T47D (cell line): ENCODE data around the gene NHERF2.

Experiments used
- DNase-seq, 2 experiments: peaks; one replicate each; pipeline versions ENCODE4 v3.0.0 to v3.0.0-alpha.2; 2011 to 2012; ENCODE audit warnings: low read depth in 1 of 2, low spot score in 1 of 2
- JUND ChIP-seq: IDR thresholded peaks from 2 replicates; pipeline ENCODE4 v1.6.1; 2012; ENCODE audit warnings: low read depth
- in situ Hi-C: cut with HindIII; loops from 2 replicates; pipeline ENCODE4 v1.10.0; 2016; ENCODE audit warnings: low sequenced_read_pairs, low pct_unique_long_range_greater_than_20kb

The NHERF2 gene

GRCh38 chr16:2060346-2060745, 33.6 kb downstream of the NHERF2 start:
- no peak for DNase-seq
- no peak for TF ChIP-seq JUND
- in situ Hi-C loops: no loop called here

- no peak for TF ChIP-seq JUND
- no peak for DNase-seq
- in situ Hi-C loops: no loop called here
Measured at GRCh38 chr16:2061023-2061422, 34.3 kb downstream of the NHERF2 start.

- no peak for DNase-seq
- in situ Hi-C loops: no loop called here
- TF ChIP-seq JUND: no peak
Measured at GRCh38 chr16:2061526-2061925, 34.8 kb downstream of the NHERF2 start.

GRCh38 chr16:2062801-2063200, 36.1 kb downstream of the NHERF2 start:
- no peak for TF ChIP-seq JUND
- in situ Hi-C loops: no loop called here

GRCh38 chr16:2063861-2064260, 37.2 kb downstream of the NHERF2 start:
- TF ChIP-seq JUND: no peak
- in situ Hi-C loops: no loop called here
- DNase-seq: no peak

More at GRCh38 chr16:2062801-2063200, 36.1 kb downstream of the NHERF2 start:
- DNase-seq: no peak

GRCh38 chr16:2064368-2064945, 37.8 kb downstream of the NHERF2 start:
- DNase-seq: no peak
- no peak for TF ChIP-seq JUND
- in situ Hi-C loops: no loop called here

- no peak for DNase-seq
- no peak for TF ChIP-seq JUND
- in situ Hi-C loops: no loop called here
Measured at GRCh38 chr16:2066139-2066538, 39.4 kb downstream of the NHERF2 start.

- in situ Hi-C loops: no loop called here
- DNase-seq: no peak
- TF ChIP-seq JUND: no peak
Measured at GRCh38 chr16:2070576-2071453, 44.1 kb downstream of the NHERF2 start.

GRCh38 chr16:2071454-2072202, 44.9 kb downstream of the NHERF2 start:
- in situ Hi-C loops: no loop called here
- TF ChIP-seq JUND: no peak
- DNase-seq: no peak

GRCh38 chr16:2072926-2073325, 46.2 kb downstream of the NHERF2 start:
- in situ Hi-C loops: no loop called here
- DNase-seq: no peak
- no peak for TF ChIP-seq JUND

- no peak for TF ChIP-seq JUND
- DNase-seq: no peak
- in situ Hi-C loops: no loop called here
Measured at GRCh38 chr16:2074071-2074470, 47.4 kb downstream of the NHERF2 start.

GRCh38 chr16:2075631-2076030, 48.9 kb downstream of the NHERF2 start:
- in situ Hi-C loops: no loop called here
- no peak for TF ChIP-seq JUND
- DNase-seq: no peak
